ENCODE measurements around the gene CES2.
"Not testable (repeated sequence)": the region's sequence is repeated elsewhere in the genome, so short reads cannot be mapped to it uniquely, and the experiment has no call there.

GRCh38 chr16:66956154-66956457, 20.8 kb downstream of the CES2 start:
- TF ChIP-seq EZH2 (IDR thresholded peaks at IDR 0.05; ENCODE audit: borderline replicate concordance); CTCF (IDR thresholded peaks at IDR 0.05; ENCODE audit: poor library complexity); EZH2phosphoT487 (IDR thresholded peaks at IDR 0.05; ENCODE audit: low read depth, severe bottlenecking, unreplicated experiment): not testable (repeated sequence)
